ENCODE data around the gene EFCAB12. TPM values are rescaled to one million over a fixed set of nuclear protein-coding genes. Genes with fewer than 3 reads are reported as not detected.

The EFCAB12 gene
- total RNA-seq = 10 to 100 TPM in 1 of 2 donors, 1 to 10 TPM in 1; 6.2 to 13.7 TPM

DNA sequence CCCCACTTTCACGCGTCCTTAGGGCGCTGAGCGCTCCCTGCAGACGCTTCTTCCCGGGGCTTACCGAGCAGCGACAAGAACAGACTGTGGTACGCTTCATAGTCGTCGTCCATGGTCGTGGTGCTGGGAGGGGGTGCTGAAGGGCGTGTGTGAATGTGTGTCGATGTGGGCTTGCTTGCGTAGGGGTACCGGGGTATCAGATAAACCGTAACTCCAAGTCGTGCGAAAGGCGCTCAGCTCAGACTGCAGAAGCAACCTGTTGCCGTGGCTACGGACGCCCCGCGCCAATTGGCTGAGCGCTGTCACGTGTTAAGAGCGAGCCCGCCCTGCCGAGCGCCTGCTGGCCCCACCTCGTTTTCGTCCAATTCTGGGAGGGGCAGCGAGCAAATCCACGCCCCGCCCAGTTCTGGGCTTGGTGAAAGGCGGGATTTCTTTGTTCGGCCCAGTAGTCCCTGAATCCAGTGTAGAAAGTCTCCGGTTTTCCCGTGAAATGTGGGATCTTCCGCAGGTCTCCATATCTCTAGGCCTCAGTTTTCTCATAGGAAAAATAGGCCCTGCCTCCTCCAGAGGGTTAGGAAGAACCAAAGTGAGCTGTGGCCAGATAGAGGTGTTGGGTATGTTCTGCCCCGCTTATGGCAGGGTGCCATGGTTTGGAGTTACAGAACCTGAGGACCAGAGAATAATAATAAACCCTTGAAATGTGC lies at the start of gene EFCAB12:
TSS of gene EFCAB12 (minus strand) at position 261 of the 704 bp plus-strand sequence. CDS start at position 113, 148 bp downstream.
- Histone ChIP-seq H3K27ac (peak within 1 kb of the TSS; percentile 68), H3K4me3 (peak within 1 kb of the TSS; percentile 36 to 40), H3K9me3 (no peaks in the 10 kb centered on the region), H3K36me3 (peaks cover 0 to 15% of the 10 kb centered on the region in 2 donors), H3K27me3 (replicated peaks; ENCODE audit: insufficient read depth) (no peaks in the 10 kb centered on the region), H3K4me1 (replicated peaks) (no peaks in the 10 kb centered on the region)
- intact Hi-C loops (cut with DNase I) = no loop called here
- 2% methylated on average over 42 of the region's 42 CpGs for WGBS
- peak; percentile 81 for TF ChIP-seq POLR2AphosphoS5 (IDR thresholded peaks at IDR 0.05)
- no peak for TF ChIP-seq POLR2A (IDR thresholded peaks at IDR 0.05)
- TF ChIP-seq CTCF (IDR thresholded peaks at IDR 0.05) = peak in 1 of 4 experiments; percentile 12
- peak; percentile 96 for DNase-seq (ENCODE audit: low spot score)

DNA sequence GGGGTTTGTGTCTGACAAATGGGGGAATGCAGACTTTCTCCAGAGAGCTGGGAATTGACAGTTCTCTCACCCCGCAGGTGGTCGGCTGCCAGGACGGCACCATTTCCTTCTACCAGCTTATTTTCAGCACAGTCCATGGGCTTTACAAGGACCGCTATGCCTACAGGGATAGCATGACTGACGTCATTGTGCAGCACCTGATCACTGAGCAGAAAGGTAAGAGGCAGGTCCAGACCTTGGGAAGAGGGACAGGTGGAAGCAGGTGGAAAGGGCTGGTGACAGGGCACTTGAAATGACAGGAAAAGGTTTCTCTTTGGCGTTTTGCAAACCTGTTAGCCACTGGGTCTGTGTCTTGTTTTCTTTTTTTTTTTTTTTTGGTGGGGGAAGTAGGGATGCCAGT lies 48.1 kb upstream of the EFCAB12 start:
- Histone ChIP-seq H3K27ac (no peak overlapping the region), H3K27me3 (replicated peaks; ENCODE audit: insufficient read depth) (no peaks in the 10 kb centered on the region), H3K36me3 (no peaks in the 10 kb centered on the region), H3K4me1 (replicated peaks) (no peaks in the 10 kb centered on the region), H3K4me3 (no peak overlapping the region), H3K9me3 (no peaks in the 10 kb centered on the region)
- no peak for DNase-seq (ENCODE audit: low spot score)
- 91% methylated on average over 6 of the region's 6 CpGs for WGBS
- intact Hi-C loops (cut with DNase I) = no loop called here
- TF ChIP-seq CTCF (IDR thresholded peaks at IDR 0.05) (no peak), POLR2AphosphoS5 (IDR thresholded peaks at IDR 0.05) (no peak), POLR2A (IDR thresholded peaks at IDR 0.05) (no peak)

GRCh38 chr3:129475863-129476262 lies 47.4 kb upstream of the EFCAB12 start:
- Histone ChIP-seq H3K9me3 (no peaks in the 10 kb centered on the region), H3K4me3 (no peak overlapping the region), H3K27me3 (replicated peaks; ENCODE audit: insufficient read depth) (no peaks in the 10 kb centered on the region), H3K27ac (no peak overlapping the region), H3K4me1 (replicated peaks) (no peaks in the 10 kb centered on the region), H3K36me3 (no peaks in the 10 kb centered on the region)
- no peak for DNase-seq (ENCODE audit: low spot score)
- TF ChIP-seq POLR2AphosphoS5 (IDR thresholded peaks at IDR 0.05) (no peak), CTCF (IDR thresholded peaks at IDR 0.05) (no peak), POLR2A (IDR thresholded peaks at IDR 0.05) (no peak)
- WGBS = 99% methylated on average over 3 of the region's 3 CpGs
- intact Hi-C loops (cut with DNase I) = no loop called here

- DNase-seq (ENCODE audit: low spot score) = no peak
- Histone ChIP-seq H3K27me3 (replicated peaks; ENCODE audit: insufficient read depth) (no peaks in the 10 kb centered on the region), H3K4me3 (no peak overlapping the region), H3K9me3 (no peaks in the 10 kb centered on the region), H3K27ac (no peak overlapping the region), H3K4me1 (replicated peaks) (no peaks in the 10 kb centered on the region), H3K36me3 (no peaks in the 10 kb centered on the region)
- 96% methylated on average over 10 of the region's 10 CpGs for WGBS
- intact Hi-C loops (cut with DNase I) = no loop called here
- TF ChIP-seq CTCF (IDR thresholded peaks at IDR 0.05) (no peak), POLR2AphosphoS5 (IDR thresholded peaks at IDR 0.05) (no peak), POLR2A (IDR thresholded peaks at IDR 0.05) (no peak)
Measured at GRCh38 chr3:129474984-129475804, 46.8 kb upstream of the EFCAB12 start.
